Osteoblast (primary cell): ENCODE measurements around the gene TGFBR3L. TPM values are rescaled to one million over a fixed set of nuclear protein-coding genes. Genes with fewer than 3 reads are reported as not detected.
"Not testable (repeated sequence)": the region's sequence is repeated elsewhere in the genome, so short reads cannot be mapped to it uniquely, and the experiment has no call there.

Source experiments
- DNase-seq: peaks from one replicate; pipeline ENCODE4 v3.0.0; 2011; ENCODE audit warnings: low spot score, mixed read lengths; ENCODE audit not compliant: insufficient read length; ENCODE audit errors: missing footprints
- H2AFZ ChIP-seq: 2 replicates; pipeline ENCODE4 v1.6.0; 2011; ENCODE audit warnings: mild to moderate bottlenecking, low read length
- H3K27ac ChIP-seq: 2 replicates; pipeline ENCODE4 v1.5.1; 2011; ENCODE audit warnings: mild to moderate bottlenecking, low read depth, low read length, moderate library complexity
- H3K27me3 ChIP-seq: 2 replicates; pipeline ENCODE4 v1.6.0; 2012; ENCODE audit warnings: mild to moderate bottlenecking, control low read depth, inconsistent platforms, low read length, moderate library complexity; ENCODE audit not compliant: insufficient read depth
- H3K36me3 ChIP-seq: 2 replicates; pipeline ENCODE4 v1.5.1; 2011; ENCODE audit warnings: mild to moderate bottlenecking, low read length, control low read depth, moderate library complexity; ENCODE audit not compliant: insufficient read depth
- H3K4me1 ChIP-seq: 2 replicates; pipeline ENCODE4 v1.5.1; 2011; ENCODE audit warnings: mild to moderate bottlenecking, low read length, control low read depth, moderate library complexity; ENCODE audit not compliant: insufficient read depth
- H3K4me2 ChIP-seq: 2 replicates; pipeline ENCODE4 v1.6.0; 2011; ENCODE audit warnings: mild to moderate bottlenecking, low read length; ENCODE audit not compliant: insufficient read depth
- H3K4me3 ChIP-seq: fragments of 200-600 bp; sonication (generic); 3 replicates; pipeline ENCODE4 v1.5.1; 2012; ENCODE audit warnings: mild to moderate bottlenecking, low read length, inconsistent platforms; ENCODE audit not compliant: insufficient read depth
- H3K79me2 ChIP-seq: 2 replicates; pipeline ENCODE4 v1.6.0; 2012; ENCODE audit warnings: mild to moderate bottlenecking, low read length, control low read depth, inconsistent platforms; ENCODE audit not compliant: insufficient read depth
- H3K9me3 ChIP-seq: 2 replicates; pipeline ENCODE4 v1.5.1; 2011; ENCODE audit warnings: low read depth, low read length, control low read depth
- H4K20me1 ChIP-seq: 2 replicates; pipeline ENCODE4 v1.6.0; 2012; ENCODE audit warnings: mild to moderate bottlenecking, low read length, control low read depth; ENCODE audit not compliant: insufficient read depth
- CTCF ChIP-seq: IDR thresholded peaks from 2 replicates; pipeline ENCODE4 v1.5.1; 2011; ENCODE audit warnings: mild to moderate bottlenecking, low read depth, low read length, moderate library complexity; ENCODE audit errors: extremely low read depth
- total RNA-seq: library from RNA; depleted of rRNA; stranded (reverse); fragments of >200 nt; gene quantifications from 2 replicates; pipeline ENCODE4 v1.2.3, GENCODE V29; 2012

TGFBR3L gene
- total RNA-seq, 1 donor = under 0.01 TPM

GRCh38 chr19:7927605-7928333, 13.1 kb downstream of the TGFBR3L start:
- no peaks in the 10 kb centered on the region for H3K27me3 ChIP-seq
- peak overlapping the region; percentile 51 for H3K4me2 ChIP-seq
- H3K27ac ChIP-seq = peak overlapping the region; percentile 92
- H3K79me2 ChIP-seq = peaks cover 6% of the 10 kb centered on the region
- DNase-seq = peak; percentile 76
- peaks cover 23% of the 10 kb centered on the region for H3K36me3 ChIP-seq
- no peak overlapping the region for H2AFZ ChIP-seq
- no peaks in the 10 kb centered on the region for H3K9me3 ChIP-seq
- no peak overlapping the region for H3K4me3 ChIP-seq
- TF ChIP-seq CTCF = no peak
- H4K20me1 ChIP-seq = no peaks in the 10 kb centered on the region
- peaks cover 25% of the 10 kb centered on the region for H3K4me1 ChIP-seq

GRCh38 chr19:7928334-7928706, 13.7 kb downstream of the TGFBR3L start:
- peaks cover 25% of the 10 kb centered on the region for H3K36me3 ChIP-seq
- peak overlapping the region; percentile 92 for H3K27ac ChIP-seq
- no peaks in the 10 kb centered on the region for H4K20me1 ChIP-seq
- DNase-seq = peak; percentile 91
- H3K4me1 ChIP-seq = peaks cover 25% of the 10 kb centered on the region
- peaks cover under 1% of the 10 kb centered on the region for H3K79me2 ChIP-seq
- TF ChIP-seq CTCF = no peak
- no peak overlapping the region for H2AFZ ChIP-seq
- H3K4me3 ChIP-seq = peak overlapping the region; percentile 40
- H3K27me3 ChIP-seq = no peaks in the 10 kb centered on the region
- H3K4me2 ChIP-seq = peak overlapping the region; percentile 51
- H3K9me3 ChIP-seq = no peaks in the 10 kb centered on the region

- Histone ChIP-seq H3K4me2 (peak overlapping the region; percentile 51), H3K79me2 (no peaks in the 10 kb centered on the region), H3K27me3 (no peaks in the 10 kb centered on the region), H2AFZ (no peak overlapping the region), H3K4me3 (peak overlapping the region; percentile 40), H3K4me1 (peaks cover 25% of the 10 kb centered on the region), H3K36me3 (peaks cover 32% of the 10 kb centered on the region), H3K9me3 (no peaks in the 10 kb centered on the region), H3K27ac (peak overlapping the region; percentile 92), H4K20me1 (no peaks in the 10 kb centered on the region)
- DNase-seq = peak; percentile 98
- TF ChIP-seq CTCF = peak; percentile 49
These were observed 14.4 kb downstream of the TGFBR3L start for GRCh38 chr19:7928741-7929701.

GRCh38 chr19:7930030-7930429, 15.4 kb downstream of the TGFBR3L start:
- H3K4me1 ChIP-seq = peaks cover 25% of the 10 kb centered on the region
- H2AFZ ChIP-seq, H3K9me3 ChIP-seq, H3K27me3 ChIP-seq, H3K79me2 ChIP-seq, H3K4me2 ChIP-seq, DNase-seq, H3K4me3 ChIP-seq, H4K20me1 ChIP-seq: not testable (repeated sequence)
- peak overlapping the region; percentile 45 for H3K27ac ChIP-seq
- peaks cover 37% of the 10 kb centered on the region for H3K36me3 ChIP-seq
